Stomach (tissue), 9 donors: Measurements from ENCODE around the gene PRPS1L1. TPM values are rescaled to one million over a fixed set of nuclear protein-coding genes. Genes with fewer than 3 reads are reported as not detected.

Experiments used
- DNase-seq, 2 donors: peaks; one replicate each; pipeline versions ENCODE4 v3.0.0 to v3.0.0-alpha.2; 2013 to 2019
- H3K27ac ChIP-seq, 5 donors: fragments of 200-600 bp in 4 of 5; sonication (generic) in 4 of 5; one replicate each; pipeline ENCODE4 v1.5.1; 2013 to 2019; ENCODE audit warnings: mild to moderate bottlenecking in 1 of 5, moderate library complexity in 1 of 5
- H3K27me3 ChIP-seq, 3 donors: fragments of 200-600 bp; sonication (generic); one replicate each; pipeline ENCODE4 v1.5.1; 2017 to 2019; ENCODE audit warnings: mixed run types in 1 of 3
- H3K36me3 ChIP-seq, 4 donors: fragments of 200-600 bp; sonication (generic); 1 replicate in 3 of 4; 2 replicates in 1 of 4; pipeline ENCODE4 v1.5.1; 2016 to 2019
- H3K4me1 ChIP-seq, 4 donors: fragments of 200-600 bp; sonication (generic); one replicate each; pipeline ENCODE4 v1.5.1; 2016 to 2019
- H3K4me3 ChIP-seq, 4 donors: fragments of 200-600 bp; sonication (generic) in 3 of 4; one replicate each; pipeline ENCODE4 v1.5.1; 2016 to 2019; ENCODE audit warnings: mild to moderate bottlenecking in 1 of 4
- H3K9me3 ChIP-seq, 4 donors: fragments of 200-600 bp; sonication (generic); one replicate each; pipeline ENCODE4 v1.5.1; 2016 to 2019
- EP300 ChIP-seq: sonication (generic); formaldehyde crosslinking; IDR thresholded peaks from one replicate; pipeline ENCODE4 v1.6.1; 2017; ENCODE audit warnings: antibody characterized with exemption
- POLR2A ChIP-seq, 4 donors: fragments of 450-650 bp; IDR thresholded peaks; one replicate each; pipeline ENCODE4 v1.6.1; 2016; ENCODE audit warnings: antibody characterized with exemption in 4 of 4, control low read depth in 2 of 4, mild to moderate bottlenecking in 1 of 4, moderate library complexity in 1 of 4
- POLR2AphosphoS5 ChIP-seq, 3 donors: sonication (generic); formaldehyde crosslinking; IDR thresholded peaks; one replicate each; pipeline ENCODE4 v1.6.1; 2016; ENCODE audit warnings: antibody characterized with exemption in 3 of 3
- WGBS, 5 donors: extraction: QIAGEN DNeasy Blood & Tissue Kit in 3 of 5; methylation state at CpG; one replicate each; pipeline versions ENCODE4 v1.1.5 to v1.1.7; 2013 to 2018; 5-methylcytosine and 5-hydroxymethylcytosine counted together
- intact Hi-C: fragments of 100-400 bp; cut with DNase I; formaldehyde crosslinking; loops from one replicate; pipeline ENCODE4 v1.15.1; 2023; ENCODE audit warnings: low total_unique reads
- polyA plus RNA-seq, 3 donors: library from polyadenylated mRNA; stranded (reverse); fragments of 200-250 nt; gene quantifications; one replicate each; pipeline ENCODE4 v1.2.3, GENCODE V29; 2013
- total RNA-seq, 5 donors: library from RNA; depleted of rRNA; stranded (reverse); fragments of >200 nt; gene quantifications; one replicate each; pipeline versions ENCODE4 v1.1.0 to v1.2.3, GENCODE V29; 2014 to 2016
- TF ChIP-seq, protein P1 (sequence below), 7 experiments: fragments of 450-650 bp in 4 of 7; fragments of 200-600 bp in 3 of 7; sonication (generic) in 3 of 7; IDR thresholded peaks; one replicate each; pipeline ENCODE4 v1.5.1; 2016 to 2019; ENCODE audit warnings: antibody characterized with exemption in 7 of 7, control low read depth in 2 of 7, mild to moderate bottlenecking in 1 of 7
- donor health status: healthy with polysubstance abuse.
- donor health status: Bipolar disorder and iron deficiency.
- donor health status: healthy.

Gene PRPS1L1
- total and polyA plus RNA-seq, 8 donors: not detected

DNA sequence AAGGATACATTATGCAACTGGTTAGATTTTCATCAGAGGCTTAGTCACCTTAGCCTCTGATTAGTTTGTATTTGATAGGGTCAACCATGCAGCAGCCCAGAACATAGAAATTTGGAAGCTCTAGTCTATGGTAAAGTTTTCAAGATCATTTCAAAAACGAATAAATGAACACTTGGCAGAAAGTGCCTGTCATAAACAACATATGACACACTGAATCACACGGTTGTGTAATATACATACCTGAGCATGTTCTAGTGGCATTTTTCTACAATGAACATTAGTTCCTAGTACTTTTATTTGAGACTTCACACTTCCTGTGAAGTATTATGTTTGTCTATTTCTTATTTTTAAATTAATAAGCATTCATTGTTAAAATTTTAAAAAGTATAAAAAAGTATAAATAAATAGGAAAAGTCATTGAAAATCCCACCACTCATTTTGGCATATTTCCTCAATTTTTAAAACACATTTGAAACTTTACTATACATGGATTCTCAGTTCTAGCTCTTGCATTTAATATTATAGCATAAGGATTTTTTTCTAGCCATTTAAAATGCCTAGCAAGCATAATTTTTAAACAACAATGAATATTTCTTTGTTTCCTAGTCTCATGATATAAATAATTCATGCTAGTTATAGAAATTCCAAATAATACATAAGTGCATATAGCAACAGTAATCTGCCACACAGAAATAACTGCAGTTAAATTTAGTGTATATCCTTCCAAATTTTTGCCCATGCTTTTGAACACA, 25.7 kb upstream of the PRPS1L1 start:
- no peaks in the 10 kb centered on the region for H3K4me1 ChIP-seq
- intact Hi-C loops: no loop called here
- TF ChIP-seq, protein P1, sequence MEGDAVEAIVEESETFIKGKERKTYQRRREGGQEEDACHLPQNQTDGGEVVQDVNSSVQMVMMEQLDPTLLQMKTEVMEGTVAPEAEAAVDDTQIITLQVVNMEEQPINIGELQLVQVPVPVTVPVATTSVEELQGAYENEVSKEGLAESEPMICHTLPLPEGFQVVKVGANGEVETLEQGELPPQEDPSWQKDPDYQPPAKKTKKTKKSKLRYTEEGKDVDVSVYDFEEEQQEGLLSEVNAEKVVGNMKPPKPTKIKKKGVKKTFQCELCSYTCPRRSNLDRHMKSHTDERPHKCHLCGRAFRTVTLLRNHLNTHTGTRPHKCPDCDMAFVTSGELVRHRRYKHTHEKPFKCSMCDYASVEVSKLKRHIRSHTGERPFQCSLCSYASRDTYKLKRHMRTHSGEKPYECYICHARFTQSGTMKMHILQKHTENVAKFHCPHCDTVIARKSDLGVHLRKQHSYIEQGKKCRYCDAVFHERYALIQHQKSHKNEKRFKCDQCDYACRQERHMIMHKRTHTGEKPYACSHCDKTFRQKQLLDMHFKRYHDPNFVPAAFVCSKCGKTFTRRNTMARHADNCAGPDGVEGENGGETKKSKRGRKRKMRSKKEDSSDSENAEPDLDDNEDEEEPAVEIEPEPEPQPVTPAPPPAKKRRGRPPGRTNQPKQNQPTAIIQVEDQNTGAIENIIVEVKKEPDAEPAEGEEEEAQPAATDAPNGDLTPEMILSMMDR (IDR thresholded peaks at IDR 0.05): no peak
- TF ChIP-seq EP300: no peak
- TF ChIP-seq POLR2AphosphoS5 (IDR thresholded peaks at IDR 0.05): no peak
- no peak for TF ChIP-seq POLR2A (IDR thresholded peaks at IDR 0.05)
- 46 to 55% (median 49%) methylated on average over 2 of the region's 2 CpGs for WGBS, 5 donors
- H3K27ac ChIP-seq: no peak overlapping the region
- H3K4me3 ChIP-seq: no peak overlapping the region
- no peaks in the 10 kb centered on the region for H3K27me3 ChIP-seq
- H3K36me3 ChIP-seq: no peaks in the 10 kb centered on the region
- H3K9me3 ChIP-seq: no peaks in the 10 kb centered on the region
- DNase-seq: no peak

DNA sequence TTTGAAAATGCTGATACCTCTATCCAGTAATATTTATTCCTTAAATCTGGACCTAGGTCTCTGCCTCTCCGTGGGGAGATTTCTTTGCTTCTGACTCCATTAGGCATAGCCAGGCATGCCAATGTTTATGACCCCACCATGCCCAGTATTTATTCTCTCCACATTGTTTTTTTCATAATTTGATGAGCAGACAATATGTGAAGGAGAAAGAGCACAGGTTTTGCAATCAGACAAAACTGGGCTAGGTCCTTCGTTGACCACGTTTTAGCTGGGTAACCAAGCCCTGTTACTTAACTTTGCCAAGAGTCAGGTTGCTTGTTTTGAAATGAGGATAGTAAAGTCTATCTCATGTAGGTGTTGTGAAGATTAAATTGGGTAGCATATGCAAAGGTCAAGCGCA, 21.6 kb upstream of the PRPS1L1 start:
- 52 to 87% (median 81%) methylated on average over 4 of the region's 4 CpGs for WGBS, 5 donors
- Histone ChIP-seq H3K27me3 (no peaks in the 10 kb centered on the region), H3K4me3 (no peak overlapping the region), H3K9me3 (no peaks in the 10 kb centered on the region), H3K4me1 (no peaks in the 10 kb centered on the region), H3K36me3 (no peaks in the 10 kb centered on the region), H3K27ac (no peak overlapping the region)
- no peak for DNase-seq
- no peak for TF ChIP-seq POLR2A (IDR thresholded peaks at IDR 0.05)
- TF ChIP-seq, protein P1 (IDR thresholded peaks at IDR 0.05): no peak
- no peak for TF ChIP-seq POLR2AphosphoS5 (IDR thresholded peaks at IDR 0.05)
- TF ChIP-seq EP300: no peak
- intact Hi-C loops: no loop called here

DNA sequence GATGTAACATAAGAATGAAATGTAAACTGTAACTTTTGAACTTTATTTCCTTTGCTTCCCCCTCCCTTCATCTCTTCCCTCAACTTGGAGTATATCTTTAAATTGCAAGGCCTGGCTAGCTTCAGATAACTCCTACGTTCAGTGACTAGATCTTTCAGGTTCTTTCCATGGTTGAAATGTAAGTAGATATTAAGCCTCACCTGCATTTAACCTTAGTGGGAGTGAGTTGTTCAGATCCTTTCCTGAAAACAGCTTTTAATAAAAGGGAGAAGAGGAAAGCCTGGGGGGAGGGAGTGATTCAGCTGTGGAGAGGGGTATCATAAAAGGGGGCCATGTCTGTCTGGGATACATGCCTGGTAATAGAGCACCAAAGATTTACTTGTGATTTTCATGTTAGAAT, 19.0 kb upstream of the PRPS1L1 start:
- Histone ChIP-seq H3K4me1 (no peaks in the 10 kb centered on the region), H3K27me3 (no peaks in the 10 kb centered on the region), H3K9me3 (no peaks in the 10 kb centered on the region), H3K4me3 (no peak overlapping the region), H3K27ac (no peak overlapping the region), H3K36me3 (no peaks in the 10 kb centered on the region)
- WGBS, 5 donors: 28 to 65% (median 39%) methylated on average over 1 of the region's 1 CpG
- intact Hi-C loops: no loop called here
- DNase-seq: no peak
- no peak for TF ChIP-seq POLR2AphosphoS5 (IDR thresholded peaks at IDR 0.05)

DNA sequence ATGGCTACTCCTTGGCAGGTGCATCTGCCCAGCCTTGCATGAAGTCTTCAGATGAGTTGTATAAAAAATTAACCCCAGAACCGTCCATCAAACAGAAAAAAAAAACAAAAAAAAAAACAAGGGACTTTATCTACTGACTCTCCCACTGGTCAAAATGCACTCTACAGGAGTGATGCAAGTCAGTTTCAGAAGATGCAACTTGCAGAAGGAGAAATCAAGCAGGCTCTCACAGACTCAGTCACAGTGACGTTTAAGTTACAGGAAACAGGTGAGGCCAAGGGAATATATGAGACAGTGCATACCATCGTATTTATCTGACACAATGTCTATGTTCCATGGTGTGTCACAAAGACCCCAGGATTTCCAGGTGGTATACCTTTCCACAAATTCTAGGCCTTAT, 17.5 kb upstream of the PRPS1L1 start:
- H3K27me3 ChIP-seq: no peaks in the 10 kb centered on the region
- no peak overlapping the region for H3K4me3 ChIP-seq
- DNase-seq: no peak
- intact Hi-C loops: no loop called here
- no peaks in the 10 kb centered on the region for H3K9me3 ChIP-seq
- H3K4me1 ChIP-seq: no peaks in the 10 kb centered on the region
- no peaks in the 10 kb centered on the region for H3K36me3 ChIP-seq
- H3K27ac ChIP-seq: no peak overlapping the region
- TF ChIP-seq POLR2AphosphoS5 (IDR thresholded peaks at IDR 0.05) (no peak), EP300 (no peak)
- TF ChIP-seq, protein P1 (IDR thresholded peaks at IDR 0.05): no peak
- WGBS, 5 donors: 69 to 86% (median 81%) methylated on average over 3 of the region's 3 CpGs

DNA sequence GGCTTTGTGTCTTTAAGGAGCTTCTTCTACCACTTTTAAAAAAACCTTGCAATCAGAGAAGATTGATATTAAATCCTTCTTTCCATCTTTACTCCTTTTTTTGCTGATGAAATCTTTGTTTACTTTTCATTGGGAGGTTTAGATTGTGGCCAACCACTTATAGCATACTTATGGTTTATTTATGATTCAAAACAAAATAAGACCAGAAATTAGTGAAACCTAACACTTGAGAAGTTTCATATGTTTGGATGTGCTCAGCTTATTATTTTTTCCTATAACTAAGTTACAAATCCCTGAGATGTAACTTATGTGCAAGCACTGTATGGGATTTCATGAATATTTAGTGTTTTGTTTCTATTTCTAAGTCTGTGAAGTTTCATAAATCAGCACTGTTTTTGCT, 13.5 kb upstream of the PRPS1L1 start:
- no peaks in the 10 kb centered on the region for H3K9me3 ChIP-seq
- intact Hi-C loops: no loop called here

More for the DNA sequence above, 13.5 kb upstream of the PRPS1L1 start:
- Histone ChIP-seq H3K36me3 (no peaks in the 10 kb centered on the region), H3K27me3 (no peaks in the 10 kb centered on the region), H3K27ac (no peak overlapping the region), H3K4me1 (no peaks in the 10 kb centered on the region), H3K4me3 (no peak overlapping the region)
- no peak for TF ChIP-seq POLR2AphosphoS5 (IDR thresholded peaks at IDR 0.05)
- TF ChIP-seq EP300: no peak
- TF ChIP-seq, protein P1 (IDR thresholded peaks at IDR 0.05): no peak
- no peak for TF ChIP-seq POLR2A (IDR thresholded peaks at IDR 0.05)
- DNase-seq: peak in 1 of 2 donors; percentile 7
